Endothelial cell of umbilical vein (primary cell): ENCODE data around the gene NADK. TPM values are rescaled to one million over a fixed set of nuclear protein-coding genes. Genes with fewer than 3 reads are reported as not detected.

ENCODE experiments used
- BruUV-seq: library from RNA; stranded (reverse); fragments of 400-500 nt; replicated peaks from 2 replicates; lab custom pipeline; 2021; lab: Mats Ljungman, UMichigan
- CTCF ChIA-PET: fragments of 300-600, 350-600 bp; sonication (Branson Sonifier 250); formaldehyde crosslinking; loops from one replicate; lab custom pipeline; 2021; ENCODE audit warnings: antibody characterized with exemption, inconsistent platforms; lab: Charles Lee
- POLR2A ChIA-PET: fragments of 300-600, 350-600 bp; sonication (Branson Sonifier 250); formaldehyde crosslinking; loops from one replicate; lab custom pipeline; 2021; ENCODE audit warnings: antibody characterized with exemption, inconsistent platforms; lab: Charles Lee
- DNase-seq: peaks from one replicate; pipeline ENCODE4 v3.0.0-alpha.2; 2011; ENCODE audit warnings: low read depth, low spot score
- FAIRE-seq: peaks from 2 replicates; lab custom pipeline; 2011; peaks lifted over from hg19 to GRCh38; lab: Jason Lieb, UNC
- H2AFZ ChIP-seq: 2 replicates; pipeline ENCODE4 v1.6.0; 2012; ENCODE audit warnings: low read depth, low read length, control low read depth, inconsistent platforms
- H3K27ac ChIP-seq: 2 replicates; pipeline ENCODE4 v1.5.1; 2011; ENCODE audit warnings: low read depth, mild to moderate bottlenecking, control low read depth, low read length, moderate library complexity; ENCODE audit not compliant: insufficient read depth
- H3K27me3 ChIP-seq, 2 experiments: 2 replicates each; pipeline versions ENCODE4 v1.6.0 to v1.6.1; 2011; ENCODE audit warnings: low read length in 2 of 2, mixed read lengths in 1 of 2; ENCODE audit not compliant: control insufficient read depth in 2 of 2, insufficient read depth in 2 of 2
- H3K36me3 ChIP-seq, 2 experiments: 2 replicates in 1 of 2; 3 replicates in 1 of 2; pipeline ENCODE4 v1.5.1; 2011; ENCODE audit warnings: low read length in 2 of 2, mild to moderate bottlenecking in 1 of 2, moderate library complexity in 1 of 2; ENCODE audit not compliant: control insufficient read depth in 2 of 2, insufficient read depth in 2 of 2; ENCODE audit errors: extremely low read depth in 1 of 2
- H3K4me1 ChIP-seq: 3 replicates; pipeline ENCODE4 v1.5.1; 2011; ENCODE audit warnings: mild to moderate bottlenecking, low read length; ENCODE audit not compliant: control insufficient read depth, insufficient read depth; ENCODE audit errors: extremely low read depth
- H3K4me2 ChIP-seq: 2 replicates; pipeline ENCODE4 v1.6.1; 2011; ENCODE audit warnings: low read length, control low read depth, mixed read lengths; ENCODE audit not compliant: insufficient read depth
- H3K4me3 ChIP-seq, 3 experiments: fragments of 200-600 bp in 1 of 3; sonication (generic), shearing (Covaris generic) in 1 of 3; replicated peaks in 1 of 3; 2 replicates each; pipeline ENCODE4 v1.5.1; 2011 to 2016; ENCODE audit warnings: control low read depth in 3 of 3, low read length in 3 of 3, mild to moderate bottlenecking in 2 of 3, inconsistent platforms in 1 of 3, low read depth in 1 of 3, moderate library complexity in 1 of 3; ENCODE audit not compliant: insufficient read depth in 1 of 3
- H3K79me2 ChIP-seq: 2 replicates; pipeline ENCODE4 v1.6.0; 2012; ENCODE audit warnings: low read length, inconsistent platforms; ENCODE audit not compliant: control insufficient read depth, insufficient read depth
- H3K9ac ChIP-seq: replicated peaks from 2 replicates; pipeline ENCODE3; 2011; ENCODE audit warnings: low read length, control low read depth; ENCODE audit not compliant: insufficient read depth; ENCODE audit errors: extremely low read depth
- H3K9me1 ChIP-seq: replicated peaks from 3 replicates; pipeline ENCODE4 v1.6.0; 2011; ENCODE audit warnings: mild to moderate bottlenecking, low read length; ENCODE audit not compliant: control insufficient read depth, insufficient read depth; ENCODE audit errors: extremely low read depth
- H3K9me3 ChIP-seq: replicated peaks from 2 replicates; pipeline ENCODE4 v1.5.1; 2012; ENCODE audit warnings: low read length, inconsistent platforms; ENCODE audit not compliant: control insufficient read depth, insufficient read depth
- H4K20me1 ChIP-seq: replicated peaks from 2 replicates; pipeline ENCODE3; 2011; ENCODE audit warnings: mild to moderate bottlenecking, low read length; ENCODE audit not compliant: control insufficient read depth, insufficient read depth; ENCODE audit errors: extremely low read depth
- CTCF ChIP-seq, 2 donors: IDR thresholded peaks; 1 replicate in 1 of 2; 2 replicates in 1 of 2; pipeline ENCODE4 v1.5.1; 2011; ENCODE audit warnings: low read length in 2 of 2, mild to moderate bottlenecking in 2 of 2, moderate library complexity in 2 of 2, control low read depth in 1 of 2, inconsistent platforms in 1 of 2, low read depth in 1 of 2; ENCODE audit not compliant: insufficient read depth in 1 of 2; ENCODE audit errors: extremely low read depth in 1 of 2
- EZH2 ChIP-seq: IDR thresholded peaks from 2 replicates; pipeline ENCODE4 v1.6.1; 2012; ENCODE audit warnings: borderline replicate concordance, low read depth, mild to moderate bottlenecking, moderate library complexity, low read length, inconsistent platforms; ENCODE audit not compliant: severe bottlenecking
- FOS ChIP-seq: IDR thresholded peaks from 2 replicates; pipeline ENCODE4 v1.6.1; 2011; ENCODE audit warnings: mild to moderate bottlenecking, low read length, moderate library complexity, borderline replicate concordance; ENCODE audit not compliant: insufficient read depth
- GATA2 ChIP-seq: IDR thresholded peaks from 2 replicates; pipeline ENCODE4 v1.7.0; 2011; ENCODE audit warnings: low read depth, mild to moderate bottlenecking, moderate library complexity, mixed read lengths, low read length; ENCODE audit not compliant: insufficient read length, insufficient read depth
- JUN ChIP-seq: IDR thresholded peaks from 2 replicates; pipeline ENCODE4 v1.6.1; 2011; ENCODE audit warnings: borderline replicate concordance, low read depth; ENCODE audit not compliant: insufficient read length, insufficient read depth
- MAX ChIP-seq: IDR thresholded peaks from 2 replicates; pipeline ENCODE4 v1.6.1; 2011; ENCODE audit not compliant: insufficient read depth, insufficient read length
- MYC ChIP-seq: IDR thresholded peaks from one replicate; pipeline ENCODE4 v1.6.1; 2011; ENCODE audit warnings: mild to moderate bottlenecking, low read depth, low read length
- POLR2A ChIP-seq: IDR thresholded peaks from 2 replicates; pipeline ENCODE4 v1.6.1; 2012; ENCODE audit warnings: low read depth, mild to moderate bottlenecking, control low read depth, low read length
- POLR2AphosphoS5 ChIP-seq: IDR thresholded peaks from 2 replicates; pipeline ENCODE4 v1.6.1; 2012; ENCODE audit warnings: low read depth, mild to moderate bottlenecking, control low read depth, low read length, moderate library complexity; ENCODE audit not compliant: insufficient read depth
- dilution Hi-C: fragments of 300-500 bp; cut with MboI; formaldehyde crosslinking; loops from one replicate; pipeline ENCODE4 v1.15.0; 2019; ENCODE audit warnings: low sequenced_read_pairs; ENCODE audit not compliant: extremely low pct_ligation_motif_present
- intact Hi-C: fragments of 100-400 bp; cut with micrococcal nuclease; formaldehyde crosslinking; loops from one replicate; pipeline ENCODE4 v1.10.0; 2022
- polyA plus RNA-seq, 4 experiments: library from polyadenylated mRNA; depleted of rRNA in 3 of 4; stranded (reverse) in 3 of 4; unstranded in 1 of 4; fragments of >200 nt; gene quantifications; 2 replicates each; pipeline versions ENCODE4 v1.2.1 to v1.2.3, GENCODE V29; 2011 to 2012; ENCODE audit warnings: missing spikeins in 1 of 4
- total RNA-seq: library from RNA; stranded (reverse); gene quantifications from 2 replicates; pipeline ENCODE4 v1.2.3, GENCODE V29; 2021

Gene NADK
- total and polyA plus RNA-seq, 2 donors (not counting 3 experiments of a cell fraction or from before 2014, with no cell fraction given), result 68.5 to 88.8 TPM

- no peak overlapping the region for H3K9ac ChIP-seq
- no peaks in the 10 kb centered on the region for H3K9me3 ChIP-seq
- no peak for DNase-seq
- intact Hi-C loops, result no loop called here
- no peak overlapping the region for H3K4me3 ChIP-seq
- no peaks in the 10 kb centered on the region for H3K27me3 ChIP-seq
- dilution Hi-C loops, result no loop called here
- peaks cover 9 to 23% of the 10 kb centered on the region in 2 experiments for H3K36me3 ChIP-seq
- no peak overlapping the region for H2AFZ ChIP-seq
- no peak overlapping the region for H3K27ac ChIP-seq
- ChIA-PET POLR2A (no interaction called here), CTCF (no interaction called here)
- BruUV-seq, result no TSS peak
- TF ChIP-seq MYC (no peak), GATA2 (no peak), EZH2 (no peak), POLR2A (no peak), MAX (no peak), FOS (no peak), CTCF (IDR thresholded peaks at IDR 0.05; ENCODE audit: extremely low read depth in 1 of 2, insufficient read depth in 1 of 2, low read depth in 1 of 2, low read length in 2 of 2) (no peak), POLR2AphosphoS5 (no peak), JUN (no peak)
- no peaks in the 10 kb centered on the region for H3K9me1 ChIP-seq
- no peaks in the 10 kb centered on the region for H3K4me1 ChIP-seq
- H3K79me2 ChIP-seq, result peaks cover 37% of the 10 kb centered on the region
- no peak overlapping the region for H3K4me2 ChIP-seq
- no peaks in the 10 kb centered on the region for H4K20me1 ChIP-seq
- FAIRE-seq, result no peak
Measured at GRCh38 chr1:1808206-1808605, 29.9 kb upstream of the NADK start.
